GM19193 (cell line): ENCODE results near the gene SIRPA.

ENCODE experiments used
- POLR2A ChIP-seq: IDR thresholded peaks from 4 replicates; pipeline ENCODE4 v1.6.1; 2011; ENCODE audit not compliant: insufficient read depth, insufficient read length; ENCODE audit errors: extremely low read depth

Gene SIRPA

GRCh38 chr20:1924910-1925861 is 30.0 kb downstream of the SIRPA start:
- TF ChIP-seq POLR2A: no peak

- no peak for TF ChIP-seq POLR2A
Measured at GRCh38 chr20:1926237-1926636, 31.0 kb downstream of the SIRPA start.

GRCh38 chr20:1927217-1927616 is 32.0 kb downstream of the SIRPA start:
- TF ChIP-seq POLR2A: no peak

- TF ChIP-seq POLR2A: no peak
Measured at GRCh38 chr20:1928154-1928553, 32.9 kb downstream of the SIRPA start.

GRCh38 chr20:1928782-1929181 is 33.6 kb downstream of the SIRPA start:
- no peak for TF ChIP-seq POLR2A

- no peak for TF ChIP-seq POLR2A
Measured at GRCh38 chr20:1929460-1929859, 34.3 kb downstream of the SIRPA start.

GRCh38 chr20:1930165-1930564 is 35.0 kb downstream of the SIRPA start:
- TF ChIP-seq POLR2A: no peak

- no peak for TF ChIP-seq POLR2A
Measured at GRCh38 chr20:1931830-1932229, 36.6 kb downstream of the SIRPA start.

- TF ChIP-seq POLR2A: no peak
Measured at GRCh38 chr20:1932971-1933370, 37.8 kb downstream of the SIRPA start.

GRCh38 chr20:1933465-1933870 is 38.3 kb downstream of the SIRPA start:
- no peak for TF ChIP-seq POLR2A

GRCh38 chr20:1934156-1934555 is 38.9 kb downstream of the SIRPA start:
- no peak for TF ChIP-seq POLR2A

- TF ChIP-seq POLR2A: no peak
Measured at GRCh38 chr20:1934721-1935573, 39.7 kb downstream of the SIRPA start.

GRCh38 chr20:1935696-1936366 is 40.6 kb downstream of the SIRPA start:
- TF ChIP-seq POLR2A: no peak

- no peak for TF ChIP-seq POLR2A
Measured at GRCh38 chr20:1937316-1937976, 42.2 kb downstream of the SIRPA start.

GRCh38 chr20:1938464-1939269 is 43.5 kb downstream of the SIRPA start:
- no peak for TF ChIP-seq POLR2A

- no peak for TF ChIP-seq POLR2A
Measured at GRCh38 chr20:1939270-1939595, 44.0 kb downstream of the SIRPA start.
